T-helper 1 cell treated with Interleukin-12 subunit alpha and Interleukin-12 subunit beta and Interleukin-4 antibody, amounts not matched to agents 30 μg/mL and 1 μg/mL, for 36 hours (primary cell): ENCODE results near the gene GSG1L.
"Not testable (repeated sequence)": the region's sequence is repeated elsewhere in the genome, so short reads cannot be mapped to it uniquely, and the experiment has no call there.

Source experiments
- H3K27ac Mint-ChIP-seq: one replicate; pipeline ENCODE4 v1.8.0; 2021; ENCODE audit warnings: mild to moderate bottlenecking, mixed read lengths
- H3K27me3 Mint-ChIP-seq: one replicate; pipeline ENCODE4 v1.8.0; 2021; ENCODE audit warnings: low read depth, mixed read lengths
- H3K36me3 Mint-ChIP-seq: one replicate; pipeline ENCODE4 v1.8.0; 2021; ENCODE audit warnings: low read depth, mixed read lengths
- H3K4me1 Mint-ChIP-seq: one replicate; pipeline ENCODE4 v1.8.0; 2021; ENCODE audit warnings: low read depth, mixed read lengths
- H3K4me3 Mint-ChIP-seq: one replicate; pipeline ENCODE4 v1.8.0; 2021; ENCODE audit warnings: mild to moderate bottlenecking, moderate library complexity, mixed read lengths
- H3K9me3 Mint-ChIP-seq: one replicate; pipeline ENCODE4 v1.8.0; 2021; ENCODE audit warnings: mixed read lengths

Gene GSG1L

DNA sequence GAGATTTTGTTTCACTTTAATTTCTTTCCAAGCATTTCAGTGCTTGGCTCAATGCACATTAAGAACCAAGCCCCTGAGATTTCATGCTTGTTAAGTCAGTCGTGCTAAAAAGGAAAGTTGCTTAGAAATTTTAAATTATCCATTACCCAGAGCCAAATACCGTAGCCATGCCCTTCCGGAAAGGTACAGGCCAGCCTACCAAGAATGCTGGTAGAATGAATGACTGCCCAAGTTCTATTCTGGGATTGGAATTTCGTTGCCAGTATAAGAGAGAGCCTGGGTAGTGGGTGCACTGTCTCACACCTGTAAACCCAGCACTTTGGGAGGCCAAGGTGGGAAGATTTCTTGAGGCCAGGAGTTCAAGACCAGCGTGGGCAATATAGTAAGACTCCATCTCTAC, 319.6 kb downstream of the GSG1L start:
- Mint-ChIP-seq H3K36me3 (peaks cover 1% of the 10 kb centered on the region), H3K9me3 (no peaks in the 10 kb centered on the region), H3K4me1 (peaks cover 5% of the 10 kb centered on the region), H3K27me3 (no peaks in the 10 kb centered on the region), H3K27ac (no peak overlapping the region), H3K4me3 (no peak overlapping the region)

DNA sequence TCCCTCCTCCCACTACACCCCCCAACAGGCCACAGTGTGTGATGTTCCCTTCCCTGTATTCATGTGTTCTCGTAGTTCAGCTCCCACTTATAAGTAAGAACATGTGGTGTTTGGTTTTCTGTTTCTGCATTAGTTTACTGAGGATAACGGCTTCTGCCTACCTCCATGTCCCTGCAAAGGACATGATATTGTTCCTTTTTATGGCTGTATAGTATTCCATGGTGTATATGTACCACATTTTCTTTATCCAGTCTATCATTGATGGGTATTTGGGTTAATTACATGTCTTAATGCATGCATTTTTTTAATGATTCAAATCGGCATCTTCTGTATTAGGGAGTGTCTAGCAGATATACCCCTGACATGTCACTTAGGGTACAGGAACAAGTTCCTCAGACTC, 320.5 kb downstream of the GSG1L start:
- not testable (repeated sequence) for H3K27ac Mint-ChIP-seq, H3K36me3 Mint-ChIP-seq, H3K9me3 Mint-ChIP-seq, H3K27me3 Mint-ChIP-seq, H3K4me3 Mint-ChIP-seq, H3K4me1 Mint-ChIP-seq

DNA sequence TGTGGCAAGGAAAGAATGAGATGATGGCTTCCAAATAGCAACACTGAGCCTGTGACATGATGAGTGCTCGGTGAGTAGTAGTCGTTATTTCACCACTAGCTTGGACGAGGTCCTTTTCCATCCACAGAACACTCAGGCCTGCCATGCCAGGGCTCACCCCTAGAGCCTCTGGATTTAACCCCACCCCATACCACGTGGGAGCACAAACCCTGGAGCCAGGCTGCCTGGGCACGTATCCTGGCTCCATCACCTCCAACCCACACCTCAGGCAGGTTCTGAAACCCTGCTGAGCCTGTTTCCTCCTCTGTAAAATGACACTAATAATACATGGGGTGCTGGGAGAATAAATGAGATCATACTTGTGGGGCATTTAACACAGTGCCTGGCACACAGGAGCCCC, 321.2 kb downstream of the GSG1L start:
- H3K36me3 Mint-ChIP-seq, result no peaks in the 10 kb centered on the region
- no peak overlapping the region for H3K27ac Mint-ChIP-seq
- peaks cover 3% of the 10 kb centered on the region for H3K4me1 Mint-ChIP-seq
- no peaks in the 10 kb centered on the region for H3K9me3 Mint-ChIP-seq
- H3K27me3 Mint-ChIP-seq, result no peaks in the 10 kb centered on the region
- no peak overlapping the region for H3K4me3 Mint-ChIP-seq

DNA sequence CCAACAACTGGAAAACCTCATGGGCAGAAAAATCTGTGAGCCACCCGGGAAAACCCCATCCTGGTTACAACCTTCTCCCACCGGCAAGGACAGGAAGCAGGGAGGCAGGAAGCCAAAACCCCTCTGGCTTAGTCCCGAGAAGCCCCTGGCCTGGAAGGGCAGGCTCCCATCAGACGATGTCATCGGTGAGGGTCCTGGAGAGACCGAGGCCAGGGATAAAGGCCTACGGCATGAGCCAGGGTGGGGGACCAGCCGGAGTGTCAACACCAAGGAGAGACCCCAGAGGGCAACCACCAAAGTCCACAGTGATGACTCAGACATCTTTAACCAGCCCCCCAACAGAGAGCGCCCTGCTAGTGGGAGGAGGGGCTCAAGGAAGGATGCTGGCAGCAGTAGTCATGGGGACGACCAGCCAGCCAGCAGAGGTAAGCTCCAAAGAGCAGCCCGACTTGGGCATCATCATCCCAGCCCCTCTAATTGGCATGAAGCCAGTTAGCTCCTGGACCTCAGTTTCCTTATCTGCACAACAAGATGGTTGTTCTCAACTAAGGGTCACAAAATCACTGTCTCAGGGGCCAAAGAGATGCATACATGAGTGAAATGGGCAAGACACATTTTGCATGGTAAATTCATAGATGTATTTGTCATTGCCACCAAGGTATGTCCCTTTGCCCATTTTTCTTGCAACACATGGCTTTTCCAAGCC, 322.9 kb downstream of the GSG1L start:
- no peaks in the 10 kb centered on the region for H3K27me3 Mint-ChIP-seq

DNA sequence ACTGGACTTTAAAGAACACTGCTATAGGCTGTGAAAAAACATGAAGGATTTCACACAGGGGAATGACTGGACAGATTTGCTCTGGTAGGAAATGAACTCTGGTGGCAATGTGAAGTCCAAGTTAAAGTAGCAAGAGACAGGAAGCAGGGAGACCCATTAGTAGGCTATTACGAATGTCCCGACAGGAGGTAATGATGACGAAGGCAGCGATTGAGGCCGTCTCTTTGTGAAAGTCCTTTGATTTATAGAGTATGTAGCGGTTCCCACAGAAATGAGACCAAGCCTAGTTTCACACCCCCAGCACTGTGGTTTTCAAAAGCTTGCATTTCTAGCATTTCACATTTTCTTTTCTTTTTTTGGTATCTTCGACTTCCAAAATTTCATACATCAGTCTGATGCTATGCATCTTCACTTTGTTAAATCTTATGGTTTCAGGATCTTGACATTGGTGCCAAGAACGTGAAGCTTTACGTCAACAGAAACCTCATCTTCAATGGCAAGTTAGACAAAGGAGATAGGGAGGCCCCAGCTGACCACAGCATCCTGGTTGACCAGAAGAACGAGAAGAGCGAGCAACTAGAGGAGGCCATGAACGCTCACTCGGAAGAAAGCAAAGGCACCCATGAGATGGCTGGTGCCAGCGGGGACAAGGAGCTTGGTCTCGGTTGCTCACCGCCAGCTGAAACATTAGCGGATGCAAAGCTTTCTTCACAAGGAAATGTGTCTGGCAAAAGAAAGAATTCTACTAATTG, 323.7 kb downstream of the GSG1L start:
- Mint-ChIP-seq H3K9me3 (no peaks in the 10 kb centered on the region), H3K4me1 (peaks cover 3% of the 10 kb centered on the region), H3K27me3 (no peaks in the 10 kb centered on the region), H3K4me3 (no peak overlapping the region), H3K36me3 (no peaks in the 10 kb centered on the region), H3K27ac (no peak overlapping the region)

More for the DNA sequence above, 322.9 kb downstream of the GSG1L start:
- Mint-ChIP-seq H3K27ac (no peak overlapping the region), H3K4me1 (peaks cover 3% of the 10 kb centered on the region), H3K9me3 (no peaks in the 10 kb centered on the region), H3K36me3 (no peaks in the 10 kb centered on the region), H3K4me3 (no peak overlapping the region)

DNA sequence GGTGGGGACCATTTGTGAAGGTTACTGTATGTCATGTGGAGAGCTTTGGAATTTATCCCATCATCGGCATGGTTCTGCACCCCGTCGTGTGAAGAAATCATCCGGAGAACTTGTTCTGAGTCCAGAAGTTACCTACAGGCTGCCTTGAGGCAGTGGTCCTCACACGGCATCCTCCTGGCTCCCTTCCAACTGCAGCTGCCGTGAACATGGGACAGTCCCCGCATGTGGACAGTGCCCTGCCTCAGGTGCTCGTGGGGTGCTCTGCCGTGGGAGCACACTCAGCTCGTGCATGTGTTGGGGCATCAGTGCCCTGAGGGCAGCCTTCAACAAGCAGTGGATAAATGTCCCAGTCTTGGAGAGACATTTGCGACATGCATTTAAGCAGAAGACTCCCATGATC, 324.9 kb downstream of the GSG1L start:
- Mint-ChIP-seq H3K27ac (no peak overlapping the region), H3K4me1 (peaks cover 3% of the 10 kb centered on the region), H3K4me3 (no peak overlapping the region), H3K36me3 (no peaks in the 10 kb centered on the region), H3K9me3 (no peaks in the 10 kb centered on the region), H3K27me3 (no peaks in the 10 kb centered on the region)
